GM12878 (cell line): Measurements from ENCODE around the gene FBXL19. TPM values are rescaled to one million over a fixed set of nuclear protein-coding genes. Genes with fewer than 3 reads are reported as not detected.
A peak's percentile ranks its signal among the peaks of the same experiment; 100 is the strongest.

Experiments
- ATAC-seq: fragments of 200-7000 bp; cut with Tn5 transposase; 3 replicates; pipeline ENCODE4 v1.9.1; 2020; ENCODE audit warnings: mild to moderate bottlenecking, moderate library complexity
- BruUV-seq: library from RNA; stranded (reverse); fragments of 400-500 nt; replicated peaks from 2 replicates; lab custom pipeline; 2021; lab: Mats Ljungman, UMichigan
- CTCF ChIA-PET: fragments of 300-600 bp; sonication (Branson Sonifier 250); formaldehyde crosslinking; extraction: SDS; loops from one replicate; lab custom pipeline; 2021; ENCODE audit warnings: inconsistent platforms; lab: Yijun Ruan, JAX
- POLR2A ChIA-PET: fragments of 350-600 bp; formaldehyde crosslinking; extraction: SDS; loops from one replicate; lab custom pipeline; 2021; ENCODE audit warnings: inconsistent platforms; lab: Charles Lee
- RAD21 ChIA-PET: fragments of 300-600 bp; sonication (Branson Sonifier 250); formaldehyde crosslinking; loops from one replicate; lab custom pipeline; 2023; ENCODE audit warnings: antibody characterized with exemption; ENCODE audit not compliant: unreplicated experiment; lab: Charles Lee
- SMC1A ChIA-PET: fragments of 300-600 bp; sonication (Branson Sonifier 250); formaldehyde crosslinking; loops from one replicate; lab custom pipeline; 2023; ENCODE audit not compliant: unreplicated experiment, uncharacterized antibody; lab: Charles Lee
- DNase-seq: peaks from one replicate; pipeline ENCODE4 v3.0.0-alpha.2; 2011; ENCODE audit warnings: low read depth, low spot score
- FAIRE-seq: peaks from 3 replicates; lab custom pipeline; 2011; peaks lifted over from hg19 to GRCh38; lab: Jason Lieb, UNC
- H2AFZ ChIP-seq: 2 replicates; pipeline ENCODE4 v1.6.0; 2011; ENCODE audit warnings: low read depth, low read length, control low read depth; ENCODE audit not compliant: control insufficient read depth
- H3K27ac ChIP-seq: 2 replicates; pipeline ENCODE4 v1.5.1; 2011; ENCODE audit warnings: control low read depth; ENCODE audit not compliant: control insufficient read depth, insufficient read depth
- H3K27me3 ChIP-seq, 2 experiments: replicated peaks in 1 of 2; 2 replicates each; pipeline versions ENCODE4 v1.6.0 to v1.6.1; 2011; ENCODE audit warnings: low read length in 1 of 2; ENCODE audit not compliant: control insufficient read depth in 2 of 2, insufficient read depth in 2 of 2
- H3K36me3 ChIP-seq, 2 experiments: 2 replicates each; pipeline ENCODE4 v1.5.1; 2011; ENCODE audit warnings: low read length in 1 of 2; ENCODE audit not compliant: control insufficient read depth in 2 of 2, insufficient read depth in 2 of 2
- H3K4me1 ChIP-seq: 2 replicates; pipeline ENCODE4 v1.6.1; 2011; ENCODE audit warnings: mild to moderate bottlenecking, low read length, moderate library complexity, mixed read lengths; ENCODE audit not compliant: control insufficient read depth, insufficient read depth
- H3K4me2 ChIP-seq: 2 replicates; pipeline ENCODE4 v1.6.0; 2011; ENCODE audit warnings: control low read depth; ENCODE audit not compliant: control insufficient read depth, insufficient read depth
- H3K4me3 ChIP-seq: fragments of 200-600 bp; sonication (generic); 2 replicates; pipeline ENCODE4 v1.5.1; 2016
- H3K79me2 ChIP-seq: 2 replicates; pipeline ENCODE4 v1.6.0; 2011; ENCODE audit warnings: low read length; ENCODE audit not compliant: control insufficient read depth, insufficient read depth
- H3K9ac ChIP-seq: 2 replicates; pipeline ENCODE4 v1.8.0; 2011; ENCODE audit warnings: low read length, control low read depth, mixed read lengths; ENCODE audit not compliant: control insufficient read depth, insufficient read depth
- H3K9me3 ChIP-seq: replicated peaks from 3 replicates; pipeline ENCODE4 v1.5.1; 2011; ENCODE audit warnings: mild to moderate bottlenecking, low read length; ENCODE audit not compliant: control insufficient read depth, insufficient read depth
- H4K20me1 ChIP-seq: 2 replicates; pipeline ENCODE4 v1.6.0; 2011; ENCODE audit not compliant: control insufficient read depth, insufficient read depth
- HDGF ChIP-seq: fragments of 450-650 bp; IDR thresholded peaks from 2 replicates; pipeline ENCODE4 v1.6.1; 2016; ENCODE audit warnings: antibody characterized with exemption
- POLR2A ChIP-seq: IDR thresholded peaks from 2 replicates; pipeline ENCODE4 v1.6.1; 2011; ENCODE audit warnings: low read depth, mild to moderate bottlenecking, low read length
- SUZ12 ChIP-seq: fragments of 200-600 bp; sonication (generic); IDR thresholded peaks from one replicate; pipeline ENCODE4 v1.6.1; 2018; ENCODE audit warnings: antibody characterized with exemption, mild to moderate bottlenecking; ENCODE audit not compliant: unreplicated experiment
- WGBS: methylation state at CpG from one replicate; pipeline ENCODE4 v1.1.6; 2016; ENCODE audit warnings: low lambda C conversion rate; ENCODE audit not compliant: insufficient replicate concordance, insufficient coverage; ENCODE audit errors: missing lambda C conversion rate; 5-methylcytosine and 5-hydroxymethylcytosine counted together
- in situ Hi-C: fragments of 300-500 bp; cut with MboI; formaldehyde crosslinking; loops from 9 replicates; pipeline ENCODE4 v1.14.3; 2018; ENCODE audit warnings: mixed read lengths
- intact Hi-C: fragments of 100-400 bp; cut with micrococcal nuclease; formaldehyde crosslinking; loops from one replicate; pipeline ENCODE4 v1.14.2; 2022; ENCODE audit not compliant: unreplicated experiment
- polyA plus RNA-seq, 11 experiments: library from polyadenylated mRNA; depleted of rRNA in 4 of 11; unstranded in 6 of 11; stranded (reverse) in 5 of 11; fragments of >200 nt; fragmentation: Nextera tagmentation in 4 of 11; fragmentation: Illumina TruSeq in 1 of 11; extraction: Ambion mirVana in 4 of 11; extraction: Trizol in 1 of 11; gene quantifications; 1 replicate in 1 of 11; 2 replicates in 10 of 11; pipeline versions ENCODE4 v1.2.1 to v1.2.3, GENCODE V29; 2011 to 2016; ENCODE audit warnings: inconsistent platforms in 2 of 11, missing spikeins in 2 of 11, low read depth in 1 of 11
- total RNA-seq, 4 experiments: library from RNA; depleted of rRNA in 3 of 4; stranded (reverse); fragments of >200 nt in 3 of 4; fragmentation: Illumina TruSeq in 1 of 4; extraction: Trizol in 1 of 4; gene quantifications; 2 replicates each; pipeline versions ENCODE4 v1.2.1 to v1.2.3, GENCODE V29; 2013 to 2021

Gene FBXL19
- total and polyA plus RNA-seq, 10 of the 15 experiments (the other 5 are each of a cell fraction or from before 2014, with no cell fraction given): 0.02 to 32.1 (median 6.8) TPM; not detected in 1

- BruUV-seq: TSS peak; percentile 59
- RAD21 ChIA-PET: no interaction called here
- Histone ChIP-seq H3K36me3 (peaks cover 19 to 22% of the 10 kb centered on the region in 2 experiments; a peak in 3 of 4 replicates), H2AFZ (no peak overlapping the region), H3K27me3 (no peaks in the 10 kb centered on the region), H3K27ac (no peak overlapping the region), H3K4me1 (no peaks in the 10 kb centered on the region), H3K9ac (no peak overlapping the region), H3K79me2 (no peaks in the 10 kb centered on the region), H3K4me2 (no peak overlapping the region), H3K4me3 (no peak overlapping the region)
- CTCF ChIA-PET: no interaction called here
- ATAC-seq: no peak
- in situ Hi-C loops: no loop called here
- no peak for DNase-seq
- 94% methylated on average over 6 of the region's 6 CpGs for WGBS
- FAIRE-seq: no peak
- SMC1A ChIA-PET: no interaction called here
- TF ChIP-seq HDGF (no peak), POLR2A (peak; percentile 45)
- TF ChIP-seq, all 136 proteins: peak for 1
- intact Hi-C loops: no loop called here
- POLR2A ChIA-PET: no interaction called here
- Histone ChIP-seq H3K9me3 (no peaks in the 10 kb centered on the region), H4K20me1 (no peaks in the 10 kb centered on the region)
These were observed 51.0 kb downstream of the FBXL19 start for GRCh38 chr16:30974348-30974747.

GRCh38 chr16:30976486-30976885 lies 53.1 kb downstream of the FBXL19 start:
- Histone ChIP-seq H3K36me3 (peaks cover 15 to 32% of the 10 kb centered on the region in 2 experiments; a peak in 3 of 4 replicates), H3K4me2 (no peak overlapping the region), H4K20me1 (no peaks in the 10 kb centered on the region), H3K27me3 (no peaks in the 10 kb centered on the region), H3K9ac (no peak overlapping the region), H2AFZ (no peak overlapping the region), H3K27ac (no peak overlapping the region), H3K4me1 (no peaks in the 10 kb centered on the region), H3K9me3 (no peaks in the 10 kb centered on the region), H3K4me3 (no peak overlapping the region), H3K79me2 (no peaks in the 10 kb centered on the region)
- no TSS peak for BruUV-seq
- SMC1A ChIA-PET: no interaction called here
- POLR2A ChIA-PET: no interaction called here
- ATAC-seq (no peak), DNase-seq (no peak), FAIRE-seq (no peak)
- CTCF ChIA-PET: no interaction called here
- RAD21 ChIA-PET: no interaction called here
- no peak for TF ChIP-seq SUZ12
- TF ChIP-seq POLR2A: peak; percentile 15; the same call in 1 of the 2 replicates
- intact Hi-C loops: no loop called here
- in situ Hi-C loops: loop anchor here (25.0 kb wide), 1 partner anchor 461 kb away; the partner anchor contains the start of genes COX6A2 and ZNF843
- 96% methylated on average over 4 of the region's 4 CpGs for WGBS
